ENCODE measurements around the gene SHC3. TPM values are rescaled to one million over a fixed set of nuclear protein-coding genes. Genes with fewer than 3 reads are reported as not detected.

SHC3 gene
- total RNA-seq, 2 donors from 2014 or later = 0.02 TPM; not detected in 1

- DNase-seq (ENCODE audit: low spot score in 2 of 2) (no peak), ATAC-seq (no peak)
- no peaks in the 10 kb centered on the region for H3K36me3 Mint-ChIP-seq
- no peaks in the 10 kb centered on the region for H3K9me3 Mint-ChIP-seq
- H3K27ac Mint-ChIP-seq = no peak overlapping the region
These were observed 6.2 kb downstream of the SHC3 start for GRCh38 chr9:89172398-89172797.

DNA sequence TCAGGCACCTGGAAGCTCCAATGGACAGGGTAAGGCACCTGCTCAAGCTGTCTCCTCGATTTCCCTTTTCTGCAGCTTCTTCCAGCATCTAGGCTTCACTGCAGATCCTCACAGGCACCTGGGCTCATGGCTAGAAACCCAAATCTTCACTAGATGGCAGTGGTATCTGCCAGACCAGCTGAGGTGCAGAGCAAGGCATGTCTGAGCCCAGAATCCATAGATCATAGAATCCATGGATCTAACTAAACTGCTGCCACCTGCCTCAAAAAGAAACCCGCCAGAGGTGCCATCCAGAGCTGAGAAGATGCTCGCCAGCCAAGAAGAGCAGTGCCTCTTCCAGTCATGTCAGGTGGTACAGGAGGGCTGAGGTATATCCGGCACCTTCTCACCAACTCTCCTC, 6.9 kb downstream of the SHC3 start:
- H3K27ac Mint-ChIP-seq = no peak overlapping the region
- no peaks in the 10 kb centered on the region for H3K9me3 Mint-ChIP-seq
- H3K36me3 Mint-ChIP-seq = no peaks in the 10 kb centered on the region
- no peak for ATAC-seq
- DNase-seq (ENCODE audit: low spot score in 2 of 2) = no peak

GRCh38 chr9:89171231-89171630, 7.4 kb downstream of the SHC3 start:
- ATAC-seq (no peak), DNase-seq (ENCODE audit: low spot score in 2 of 2) (no peak)
- no peaks in the 10 kb centered on the region for H3K36me3 Mint-ChIP-seq
- H3K27ac Mint-ChIP-seq = no peak overlapping the region
- no peaks in the 10 kb centered on the region for H3K9me3 Mint-ChIP-seq

GRCh38 chr9:89168901-89169813, 9.5 kb downstream of the SHC3 start:
- no peak for ATAC-seq
- H3K36me3 Mint-ChIP-seq = no peaks in the 10 kb centered on the region

GRCh38 chr9:89167788-89168187, 10.8 kb downstream of the SHC3 start:
- DNase-seq (ENCODE audit: low spot score in 2 of 2) (no peak), ATAC-seq (no peak)
- H3K36me3 Mint-ChIP-seq = no peaks in the 10 kb centered on the region
- no peaks in the 10 kb centered on the region for H3K9me3 Mint-ChIP-seq
- no peak overlapping the region for H3K27ac Mint-ChIP-seq

More at GRCh38 chr9:89168901-89169813, 9.5 kb downstream of the SHC3 start:
- no peak for DNase-seq (ENCODE audit: low spot score in 2 of 2)
- no peak overlapping the region for H3K27ac Mint-ChIP-seq
- H3K9me3 Mint-ChIP-seq = no peaks in the 10 kb centered on the region

- DNase-seq (ENCODE audit: low spot score in 2 of 2) (no peak), ATAC-seq (no peak)
- Mint-ChIP-seq H3K36me3 (no peaks in the 10 kb centered on the region), H3K9me3 (no peaks in the 10 kb centered on the region), H3K27ac (no peak overlapping the region)
These were observed 11.8 kb downstream of the SHC3 start for GRCh38 chr9:89166852-89167251.

GRCh38 chr9:89165880-89166279, 12.7 kb downstream of the SHC3 start:
- ATAC-seq = no peak
- no peak overlapping the region for H3K27ac Mint-ChIP-seq
- DNase-seq (ENCODE audit: low spot score in 2 of 2) = no peak
- peaks cover 0 to 3% of the 10 kb centered on the region in 2 donors for H3K9me3 Mint-ChIP-seq
- H3K36me3 Mint-ChIP-seq = no peaks in the 10 kb centered on the region

GRCh38 chr9:89165341-89165740, 13.3 kb downstream of the SHC3 start:
- DNase-seq (ENCODE audit: low spot score in 2 of 2) (no peak), ATAC-seq (no peak)
- peaks cover 0 to 3% of the 10 kb centered on the region in 2 donors for H3K9me3 Mint-ChIP-seq
- H3K36me3 Mint-ChIP-seq = no peaks in the 10 kb centered on the region
- no peak overlapping the region for H3K27ac Mint-ChIP-seq

- Mint-ChIP-seq H3K27ac (no peak overlapping the region), H3K9me3 (peaks cover 0 to 3% of the 10 kb centered on the region in 2 donors), H3K36me3 (no peaks in the 10 kb centered on the region)
- ATAC-seq = no peak
- no peak for DNase-seq (ENCODE audit: low spot score in 2 of 2)
These were observed 17.4 kb downstream of the SHC3 start for GRCh38 chr9:89161221-89161620.

DNA sequence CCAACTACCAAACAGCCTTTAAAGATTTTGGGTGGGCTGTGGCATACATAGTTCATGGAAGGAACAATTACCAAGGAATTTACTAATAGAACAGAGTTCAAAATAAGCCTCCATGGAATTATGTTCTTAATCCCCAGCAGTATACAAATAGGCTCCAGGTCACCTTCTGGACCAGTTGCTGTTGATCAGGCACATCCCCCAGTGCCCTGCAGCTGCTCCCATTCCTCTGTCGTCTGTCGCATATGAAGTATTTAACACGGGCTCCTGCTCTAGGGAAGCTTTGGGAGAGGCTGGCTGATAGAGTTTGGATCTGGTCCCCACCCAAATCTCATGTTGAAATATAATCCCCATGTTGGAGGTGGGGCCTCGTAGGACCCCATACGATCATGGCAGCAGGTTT, 17.8 kb downstream of the SHC3 start:
- H3K27ac Mint-ChIP-seq = no peak overlapping the region
- peaks cover 0 to 3% of the 10 kb centered on the region in 2 donors for H3K9me3 Mint-ChIP-seq
- DNase-seq (ENCODE audit: low spot score in 2 of 2) (no peak), ATAC-seq (no peak)
- H3K36me3 Mint-ChIP-seq = no peaks in the 10 kb centered on the region

- H3K36me3 Mint-ChIP-seq = no peaks in the 10 kb centered on the region
- peak overlapping the region; percentile 68 to 73 for H3K27ac Mint-ChIP-seq
- H3K9me3 Mint-ChIP-seq = no peaks in the 10 kb centered on the region
- DNase-seq (ENCODE audit: low spot score in 2 of 2) (no peak), ATAC-seq (peak; percentile 83 to 84)
These were observed 23.8 kb downstream of the SHC3 start for GRCh38 chr9:89154651-89155336.

- DNase-seq (ENCODE audit: low spot score in 2 of 2) (no peak), ATAC-seq (peak; percentile 45 to 64)
- Mint-ChIP-seq H3K36me3 (no peaks in the 10 kb centered on the region), H3K9me3 (no peaks in the 10 kb centered on the region), H3K27ac (peak overlapping the region; percentile 33 to 68)
These were observed 24.4 kb downstream of the SHC3 start for GRCh38 chr9:89154218-89154617.

DNA sequence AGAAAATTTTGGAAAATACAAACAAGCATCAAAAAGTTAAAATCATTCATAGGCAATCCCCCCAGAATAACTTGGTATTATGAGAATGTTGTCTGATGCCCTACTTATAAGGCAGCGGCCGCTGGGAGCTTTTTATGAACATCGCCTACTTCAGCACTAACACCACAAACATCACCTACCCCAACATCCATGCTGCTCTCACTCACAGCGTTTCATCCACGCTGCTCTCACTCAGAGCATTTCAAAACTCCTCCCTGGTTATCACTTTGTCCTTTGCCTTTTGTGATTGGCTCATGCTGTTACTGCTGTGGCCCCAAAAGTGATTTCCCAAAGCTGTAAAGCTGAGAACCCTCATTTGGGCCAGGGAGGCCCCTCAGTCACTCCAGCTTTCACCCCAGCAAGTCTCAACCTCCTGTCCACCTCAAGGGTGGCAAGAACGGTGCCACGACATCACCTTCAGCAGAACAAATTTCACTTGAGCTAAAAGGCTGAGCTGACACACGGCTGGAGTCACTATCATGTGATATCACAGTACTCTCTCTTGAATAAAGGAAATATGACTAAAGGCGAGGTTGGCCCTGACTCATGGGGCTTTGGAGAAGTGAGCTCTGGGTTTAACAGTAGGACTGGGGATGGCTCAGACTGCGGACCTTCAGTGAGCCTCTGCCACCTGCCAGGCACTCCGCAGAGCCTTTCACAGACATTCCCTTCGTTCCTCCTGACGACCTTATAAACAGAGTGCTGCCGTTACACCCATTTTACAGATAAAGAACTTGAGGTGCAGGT, 25.2 kb downstream of the SHC3 start:
- peak overlapping the region in 1 of 2 donors; percentile 68 for H3K27ac Mint-ChIP-seq
- ATAC-seq = peak; percentile 89 to 94
- no peaks in the 10 kb centered on the region for H3K36me3 Mint-ChIP-seq
- no peaks in the 10 kb centered on the region for H3K9me3 Mint-ChIP-seq
- DNase-seq (ENCODE audit: low spot score in 2 of 2) = peak in 1 of 2 donors; percentile 16

GRCh38 chr9:89149726-89150125, 28.9 kb downstream of the SHC3 start:
- no peak for ATAC-seq
- Mint-ChIP-seq H3K27ac (no peak overlapping the region), H3K9me3 (no peaks in the 10 kb centered on the region), H3K36me3 (no peaks in the 10 kb centered on the region)
- DNase-seq (ENCODE audit: low spot score in 2 of 2) = no peak

- no peaks in the 10 kb centered on the region for H3K36me3 Mint-ChIP-seq
- ATAC-seq = no peak
- no peaks in the 10 kb centered on the region for H3K9me3 Mint-ChIP-seq
- no peak for DNase-seq (ENCODE audit: low spot score in 2 of 2)
- no peak overlapping the region for H3K27ac Mint-ChIP-seq
These were observed 33.5 kb downstream of the SHC3 start for GRCh38 chr9:89145097-89145496.

- no peaks in the 10 kb centered on the region for H3K9me3 Mint-ChIP-seq
- H3K36me3 Mint-ChIP-seq = no peaks in the 10 kb centered on the region
- DNase-seq (ENCODE audit: low spot score in 2 of 2) (no peak), ATAC-seq (no peak)
- H3K27ac Mint-ChIP-seq = no peak overlapping the region
These were observed 34.4 kb downstream of the SHC3 start for GRCh38 chr9:89144238-89144637.

- Mint-ChIP-seq H3K9me3 (no peaks in the 10 kb centered on the region), H3K36me3 (no peaks in the 10 kb centered on the region), H3K27ac (no peak overlapping the region)
- DNase-seq (ENCODE audit: low spot score in 2 of 2) (no peak), ATAC-seq (no peak)
These were observed 35.4 kb downstream of the SHC3 start for GRCh38 chr9:89143266-89143665.

Measured in activated naive CD4-positive, alpha-beta T cell treated with anti-CD3 and anti-CD28 coated beads, Interleukin-2, amount 50 U/mL, for 72 hours (primary cell).